Measurements from ENCODE around the gene MRPL58.

Gene MRPL58

GRCh38 chr17:75048249-75048878 lies 35.9 kb downstream of the MRPL58 start:
- DNase-seq: no peak

GRCh38 chr17:75049057-75049456 lies 36.6 kb downstream of the MRPL58 start:
- DNase-seq: no peak

GRCh38 chr17:75049706-75050105 lies 37.2 kb downstream of the MRPL58 start:
- no peak for DNase-seq

- DNase-seq: no peak
Measured at GRCh38 chr17:75051941-75052340, 39.5 kb downstream of the MRPL58 start.

- DNase-seq: peak; percentile 26
Measured at GRCh38 chr17:75059369-75060345, 47.2 kb downstream of the MRPL58 start.

DNA sequence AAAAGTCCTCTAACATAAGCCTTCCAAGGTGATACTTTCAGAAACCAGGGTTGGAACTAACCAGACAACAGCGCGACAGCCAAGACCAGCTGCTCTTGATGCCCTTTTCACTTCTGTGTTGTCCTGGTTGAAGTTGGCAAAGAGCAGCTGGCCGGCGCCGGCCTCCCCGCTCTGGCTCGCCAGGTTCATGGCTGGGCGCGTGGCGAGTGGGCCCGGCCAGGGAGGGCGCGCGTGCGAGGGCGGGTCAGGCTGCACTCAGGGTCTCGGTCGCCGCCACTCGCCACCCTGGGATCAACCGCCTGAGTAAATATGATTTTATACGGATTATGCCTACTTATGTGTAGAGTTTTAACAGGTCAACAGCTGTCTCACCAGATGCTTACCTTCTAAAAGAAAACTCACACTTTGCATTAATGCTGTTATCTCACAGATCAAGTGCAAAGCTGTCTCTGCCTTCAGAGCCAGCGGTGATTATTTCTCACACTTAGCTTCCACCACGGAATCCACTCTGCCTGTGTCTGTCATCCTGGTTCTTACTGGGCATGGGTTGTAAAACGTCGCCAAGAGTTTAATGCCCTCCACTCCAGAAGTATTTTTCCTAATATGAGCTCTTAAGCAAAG lies 48.1 kb downstream of the MRPL58 start:
- no peak for DNase-seq

DNA sequence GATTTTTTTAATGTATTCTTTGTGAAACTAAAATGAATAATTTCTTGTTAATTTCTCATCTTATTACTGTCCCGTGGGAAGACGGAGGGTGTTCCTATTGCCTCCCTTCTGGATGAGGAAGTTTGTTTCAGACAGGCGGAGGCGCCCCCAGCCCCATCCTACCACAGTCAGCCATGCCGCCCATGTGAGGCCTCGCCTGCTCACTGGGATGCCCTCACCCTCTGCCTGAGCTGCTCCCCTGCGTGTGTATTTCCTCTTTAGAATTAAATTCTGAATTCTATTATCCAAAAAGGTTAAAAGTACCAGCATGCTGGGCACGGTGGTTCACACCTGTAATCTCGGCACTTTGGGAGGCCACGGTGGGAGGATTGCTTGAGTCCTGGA lies 48.6 kb downstream of the MRPL58 start:
- DNase-seq: no peak

DNA sequence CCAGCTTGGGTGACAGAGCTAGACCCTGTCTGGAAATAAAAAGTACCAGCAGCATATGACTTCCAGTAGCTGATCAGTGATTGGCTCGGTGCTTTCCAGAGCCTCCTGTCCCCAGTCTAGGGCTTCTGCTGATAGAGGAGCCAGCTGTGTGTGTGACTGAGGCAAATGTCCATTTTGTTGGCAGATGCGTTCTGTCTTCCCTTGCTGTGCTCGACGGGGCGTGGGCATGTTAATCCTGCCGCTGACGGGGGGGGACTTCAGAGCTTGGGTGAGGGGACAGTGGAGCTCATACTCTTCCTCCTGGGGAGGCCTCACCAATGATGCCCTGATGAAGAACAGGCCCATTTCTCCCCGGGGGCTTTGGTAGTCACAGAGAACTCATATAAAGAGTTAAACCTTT lies 49.1 kb downstream of the MRPL58 start:
- DNase-seq: no peak

DNA sequence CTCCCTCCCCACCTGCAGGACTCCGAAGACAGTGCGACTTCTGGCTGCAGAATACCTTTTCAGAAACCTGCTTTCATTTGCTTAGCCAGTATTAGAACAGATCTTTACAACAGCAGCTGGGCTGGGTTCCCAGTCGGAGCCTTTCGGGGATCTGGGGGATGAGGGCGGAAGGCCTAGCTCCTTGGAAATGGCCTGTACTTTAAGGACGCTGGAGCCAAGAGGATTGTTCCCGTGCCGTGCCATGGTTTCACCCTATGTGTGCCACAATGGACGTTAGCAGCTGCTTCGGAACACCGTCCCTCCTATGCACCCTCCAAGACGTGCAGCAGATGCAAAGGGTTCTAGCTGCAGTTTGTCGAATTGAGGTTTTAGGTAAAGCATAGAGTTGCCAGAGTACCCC lies 50.7 kb downstream of the MRPL58 start:
- DNase-seq: no peak

DNA sequence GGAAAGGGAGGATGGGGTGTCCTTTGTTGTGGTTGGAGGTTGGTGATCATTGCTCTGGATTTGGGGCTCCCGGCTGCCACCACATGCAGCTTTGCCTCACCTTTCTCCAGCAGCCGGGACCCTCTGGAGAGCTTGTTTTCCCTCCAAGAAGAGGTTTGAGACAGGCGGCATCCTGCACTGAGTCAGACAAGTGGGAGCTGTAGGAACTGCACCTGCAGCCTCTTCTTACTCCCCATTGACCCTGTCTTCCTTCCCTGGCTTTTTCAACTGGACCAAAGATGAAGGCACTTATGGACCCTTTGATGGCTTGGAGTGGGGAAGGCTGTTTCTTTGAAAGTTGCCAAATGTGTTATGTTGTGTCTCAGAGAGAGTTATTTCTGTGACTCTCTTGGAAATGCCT lies 51.2 kb downstream of the MRPL58 start:
- DNase-seq: no peak

GRCh38 chr17:75064040-75064439 lies 51.6 kb downstream of the MRPL58 start:
- no peak for DNase-seq

- DNase-seq: no peak
Measured at GRCh38 chr17:75064460-75064859, 52.0 kb downstream of the MRPL58 start.

DNA sequence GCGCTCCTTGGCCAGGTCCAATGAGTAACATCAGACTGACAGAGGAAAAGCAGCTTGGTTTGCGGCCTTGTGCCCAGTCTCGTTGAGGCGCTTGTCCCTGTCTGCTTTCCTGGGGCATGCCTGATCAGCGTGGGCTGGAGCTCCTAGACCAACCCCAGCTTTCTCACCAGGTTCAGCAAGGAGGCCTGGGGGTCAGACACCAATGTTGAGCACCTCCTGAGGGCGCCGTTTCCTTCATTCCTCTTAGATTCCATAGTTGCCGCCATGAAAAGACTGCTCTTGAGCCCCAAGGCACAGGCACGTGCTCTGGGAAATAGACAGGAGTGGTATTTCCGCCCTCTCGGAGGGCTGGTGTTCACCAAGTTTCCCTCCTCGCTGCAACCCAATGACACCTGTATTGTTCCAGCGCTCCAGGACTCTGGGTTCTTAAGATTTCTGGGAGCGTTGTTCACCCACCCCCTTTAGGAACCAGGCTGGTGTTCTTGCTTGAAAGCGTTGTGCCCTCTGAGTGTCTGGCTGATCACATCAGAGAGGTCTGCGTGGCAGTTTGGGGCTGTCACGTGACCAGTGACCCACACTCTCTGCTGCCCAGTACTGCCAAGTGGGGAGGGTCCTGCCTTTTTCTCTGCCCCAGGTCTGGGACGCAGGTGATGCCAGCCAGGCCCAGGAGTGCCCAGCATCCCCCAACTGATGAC lies 52.5 kb downstream of the MRPL58 start:
- no peak for DNase-seq

GRCh38 chr17:75065562-75066151 lies 53.2 kb downstream of the MRPL58 start:
- no peak for DNase-seq

GRCh38 chr17:75067856-75068255 lies 55.4 kb downstream of the MRPL58 start:
- DNase-seq: peak; percentile 53

- no peak for DNase-seq
Measured at GRCh38 chr17:75068750-75069149, 56.3 kb downstream of the MRPL58 start.

- DNase-seq: peak; percentile 43
Measured at GRCh38 chr17:75069783-75070182, 57.3 kb downstream of the MRPL58 start.
